ENCODE results near the gene TMEM266. TPM values are rescaled to one million over a fixed set of nuclear protein-coding genes. Genes with fewer than 3 reads are reported as not detected.
"Not testable (repeated sequence)": the region's sequence is repeated elsewhere in the genome, so short reads cannot be mapped to it uniquely, and the experiment has no call there.

Gene TMEM266
- not detected for total RNA-seq

GRCh38 chr15:76059320-76060117 is at the start of gene TMEM266:
TSS of gene TMEM266 (plus strand) at chr15:76059985. CDS start at chr15:76134264, 74,279 bp downstream.
- POLR2A ChIA-PET = no interaction called here
- peak; percentile 48 for ATAC-seq
- CTCF ChIA-PET = interaction anchor here (0.6 to 9.2 kb wide), 14 partner anchors 11 to 964 kb away, joined by 3 to 256 read pairs (median 3); no protein-coding TSS in a partner anchor
- peak within 1 kb of the TSS; percentile 1 for H3K27ac Mint-ChIP-seq
- peaks cover 20% of the 10 kb centered on the region for H3K4me1 Mint-ChIP-seq (ENCODE audit: low read depth)
- peak; percentile 27 for DNase-seq
- no peaks in the 10 kb centered on the region for H3K36me3 Mint-ChIP-seq (ENCODE audit: low read depth)
- H3K27me3 Mint-ChIP-seq (ENCODE audit: low read depth) = peaks cover 65% of the 10 kb centered on the region
- H3K9me3 Mint-ChIP-seq (ENCODE audit: insufficient read depth) = no peaks in the 10 kb centered on the region
- peak within 1 kb of the TSS; percentile 57 for H3K4me3 Mint-ChIP-seq

- Mint-ChIP-seq H3K4me3 (no peak overlapping the region), H3K27me3 (ENCODE audit: low read depth) (peaks cover 46% of the 10 kb centered on the region), H3K9me3 (ENCODE audit: insufficient read depth) (no peaks in the 10 kb centered on the region), H3K4me1 (ENCODE audit: low read depth) (no peaks in the 10 kb centered on the region), H3K36me3 (ENCODE audit: low read depth) (no peaks in the 10 kb centered on the region), H3K27ac (no peak overlapping the region)
- ChIA-PET POLR2A (no interaction called here), CTCF (no interaction called here)
- DNase-seq (no peak), ATAC-seq (no peak)
Measured at GRCh38 chr15:76010613-76011012, 49.2 kb upstream of the TMEM266 start.

- H3K36me3 Mint-ChIP-seq (ENCODE audit: low read depth) = no peaks in the 10 kb centered on the region
- no peak for ATAC-seq
- peaks cover 5% of the 10 kb centered on the region for H3K9me3 Mint-ChIP-seq (ENCODE audit: insufficient read depth)
- H3K27me3 Mint-ChIP-seq (ENCODE audit: low read depth) = peaks cover 48% of the 10 kb centered on the region
- ChIA-PET CTCF (interaction anchor here (1.2 kb wide), 1 partner anchor 127 kb away, joined by 3 read pairs; no protein-coding TSS in a partner anchor), POLR2A (no interaction called here)
- DNase-seq = no peak
- no peak within 1 kb of the TSS for H3K27ac Mint-ChIP-seq
- no peaks in the 10 kb centered on the region for H3K4me1 Mint-ChIP-seq (ENCODE audit: low read depth)
- H3K4me3 Mint-ChIP-seq = no peak within 1 kb of the TSS
Measured at GRCh38 chr15:76011627-76012551, 47.9 kb upstream of the TMEM266 start, which contains the start of gene NRG4. TSS of gene NRG4 (minus strand) at chr15:76012424. CDS start at chr15:76011230, 1,194 bp downstream.

GRCh38 chr15:76013470-76013869 is 46.3 kb upstream of the TMEM266 start:
- H3K27me3 Mint-ChIP-seq (ENCODE audit: low read depth) = peaks cover 45% of the 10 kb centered on the region
- ATAC-seq; H3K27ac Mint-ChIP-seq; H3K9me3 Mint-ChIP-seq (ENCODE audit: insufficient read depth); H3K4me3 Mint-ChIP-seq; DNase-seq; H3K4me1 Mint-ChIP-seq (ENCODE audit: low read depth); H3K36me3 Mint-ChIP-seq (ENCODE audit: low read depth); POLR2A ChIA-PET: not testable (repeated sequence)
- CTCF ChIA-PET = interaction anchor here (0.7 kb wide), 1 partner anchor 45 kb away, joined by 4 read pairs; no protein-coding TSS in a partner anchor

- ATAC-seq (no peak), DNase-seq (no peak)
- Mint-ChIP-seq H3K36me3 (ENCODE audit: low read depth) (peaks cover 5% of the 10 kb centered on the region), H3K27me3 (ENCODE audit: low read depth) (peaks cover 16% of the 10 kb centered on the region), H3K4me1 (ENCODE audit: low read depth) (no peaks in the 10 kb centered on the region), H3K9me3 (ENCODE audit: insufficient read depth) (peaks cover 16% of the 10 kb centered on the region), H3K27ac (no peak overlapping the region), H3K4me3 (no peak overlapping the region)
- ChIA-PET POLR2A (no interaction called here), CTCF (no interaction called here)
Measured at GRCh38 chr15:76024021-76024768, 35.6 kb upstream of the TMEM266 start.

GRCh38 chr15:76032046-76032445 is 27.7 kb upstream of the TMEM266 start:
- ATAC-seq = no peak
- no peak for DNase-seq
- Mint-ChIP-seq H3K27ac (no peak overlapping the region), H3K4me1 (ENCODE audit: low read depth) (peaks cover 2% of the 10 kb centered on the region), H3K27me3 (ENCODE audit: low read depth) (peaks cover 27% of the 10 kb centered on the region), H3K36me3 (ENCODE audit: low read depth) (no peaks in the 10 kb centered on the region), H3K4me3 (no peak overlapping the region), H3K9me3 (ENCODE audit: insufficient read depth) (no peaks in the 10 kb centered on the region)
- ChIA-PET CTCF (no interaction called here), POLR2A (no interaction called here)

GRCh38 chr15:76033438-76033837 is 26.3 kb upstream of the TMEM266 start:
- Mint-ChIP-seq H3K9me3 (ENCODE audit: insufficient read depth) (no peaks in the 10 kb centered on the region), H3K27ac (no peak overlapping the region), H3K4me3 (no peak overlapping the region), H3K27me3 (ENCODE audit: low read depth) (peaks cover 20% of the 10 kb centered on the region), H3K36me3 (ENCODE audit: low read depth) (no peaks in the 10 kb centered on the region), H3K4me1 (ENCODE audit: low read depth) (peaks cover 2% of the 10 kb centered on the region)
- ATAC-seq (no peak), DNase-seq (no peak)
- CTCF ChIA-PET = interaction anchor here (0.7 kb wide), 1 partner anchor 106 kb away, joined by 3 read pairs; no protein-coding TSS in a partner anchor
- POLR2A ChIA-PET = no interaction called here

- ATAC-seq (no peak), DNase-seq (no peak)
- no peaks in the 10 kb centered on the region for H3K9me3 Mint-ChIP-seq (ENCODE audit: insufficient read depth)
- ChIA-PET POLR2A (no interaction called here), CTCF (interaction anchor here (0.8 kb wide), 1 partner anchor 27 kb away, joined by 5 read pairs; no protein-coding TSS in a partner anchor)
- peaks cover 2% of the 10 kb centered on the region for H3K4me1 Mint-ChIP-seq (ENCODE audit: low read depth)
- H3K4me3 Mint-ChIP-seq = no peak overlapping the region
- no peaks in the 10 kb centered on the region for H3K36me3 Mint-ChIP-seq (ENCODE audit: low read depth)
- H3K27ac Mint-ChIP-seq = no peak overlapping the region
- peaks cover 21% of the 10 kb centered on the region for H3K27me3 Mint-ChIP-seq (ENCODE audit: low read depth)
Measured at GRCh38 chr15:76034111-76034510, 25.7 kb upstream of the TMEM266 start.

- ATAC-seq (no peak), DNase-seq (no peak)
- Mint-ChIP-seq H3K27ac (no peak overlapping the region), H3K36me3 (ENCODE audit: low read depth) (no peaks in the 10 kb centered on the region), H3K9me3 (ENCODE audit: insufficient read depth) (no peaks in the 10 kb centered on the region), H3K4me1 (ENCODE audit: low read depth) (peaks cover 2% of the 10 kb centered on the region), H3K27me3 (ENCODE audit: low read depth) (peaks cover 20% of the 10 kb centered on the region), H3K4me3 (no peak overlapping the region)
- ChIA-PET CTCF (interaction anchor here (1.4 kb wide), 1 partner anchor 21 kb away, joined by 3 read pairs; no protein-coding TSS in a partner anchor), POLR2A (no interaction called here)
Measured at GRCh38 chr15:76035593-76035992, 24.2 kb upstream of the TMEM266 start.

GRCh38 chr15:76038512-76038911 is 21.3 kb upstream of the TMEM266 start:
- ATAC-seq = no peak
- Mint-ChIP-seq H3K4me1 (ENCODE audit: low read depth) (no peaks in the 10 kb centered on the region), H3K36me3 (ENCODE audit: low read depth) (no peaks in the 10 kb centered on the region), H3K9me3 (ENCODE audit: insufficient read depth) (peaks cover 15% of the 10 kb centered on the region), H3K4me3 (no peak overlapping the region), H3K27ac (no peak overlapping the region), H3K27me3 (ENCODE audit: low read depth) (peaks cover 33% of the 10 kb centered on the region)
- ChIA-PET CTCF (no interaction called here), POLR2A (no interaction called here)
- no peak for DNase-seq

GRCh38 chr15:76054201-76054600 is 5.6 kb upstream of the TMEM266 start:
- Mint-ChIP-seq H3K27me3 (ENCODE audit: low read depth) (peaks cover 33% of the 10 kb centered on the region), H3K4me1 (ENCODE audit: low read depth) (peaks cover 15% of the 10 kb centered on the region)
- H3K4me3 Mint-ChIP-seq; POLR2A ChIA-PET; DNase-seq; H3K9me3 Mint-ChIP-seq (ENCODE audit: insufficient read depth); H3K27ac Mint-ChIP-seq; H3K36me3 Mint-ChIP-seq (ENCODE audit: low read depth); ATAC-seq: not testable (repeated sequence)
- CTCF ChIA-PET = interaction anchor here (9.2 kb wide), 1 partner anchor 86 kb away, joined by 256 read pairs; no protein-coding TSS in a partner anchor
